Activated CD4-positive, alpha-beta T cell treated with anti-CD3 and anti-CD28 coated beads for 24 hours (primary cell): Measurements from ENCODE around the gene DNAAF1.
A peak's percentile ranks its signal among the peaks of the same experiment; 100 is the strongest.
"Not testable (repeated sequence)": the region's sequence is repeated elsewhere in the genome, so short reads cannot be mapped to it uniquely, and the experiment has no call there.

Experiments
- DNase-seq, 2 donors: peaks; one replicate each; pipeline ENCODE4 v3.0.0-alpha.2; 2020; ENCODE audit warnings: low read depth in 2 of 2

The DNAAF1 gene

DNA sequence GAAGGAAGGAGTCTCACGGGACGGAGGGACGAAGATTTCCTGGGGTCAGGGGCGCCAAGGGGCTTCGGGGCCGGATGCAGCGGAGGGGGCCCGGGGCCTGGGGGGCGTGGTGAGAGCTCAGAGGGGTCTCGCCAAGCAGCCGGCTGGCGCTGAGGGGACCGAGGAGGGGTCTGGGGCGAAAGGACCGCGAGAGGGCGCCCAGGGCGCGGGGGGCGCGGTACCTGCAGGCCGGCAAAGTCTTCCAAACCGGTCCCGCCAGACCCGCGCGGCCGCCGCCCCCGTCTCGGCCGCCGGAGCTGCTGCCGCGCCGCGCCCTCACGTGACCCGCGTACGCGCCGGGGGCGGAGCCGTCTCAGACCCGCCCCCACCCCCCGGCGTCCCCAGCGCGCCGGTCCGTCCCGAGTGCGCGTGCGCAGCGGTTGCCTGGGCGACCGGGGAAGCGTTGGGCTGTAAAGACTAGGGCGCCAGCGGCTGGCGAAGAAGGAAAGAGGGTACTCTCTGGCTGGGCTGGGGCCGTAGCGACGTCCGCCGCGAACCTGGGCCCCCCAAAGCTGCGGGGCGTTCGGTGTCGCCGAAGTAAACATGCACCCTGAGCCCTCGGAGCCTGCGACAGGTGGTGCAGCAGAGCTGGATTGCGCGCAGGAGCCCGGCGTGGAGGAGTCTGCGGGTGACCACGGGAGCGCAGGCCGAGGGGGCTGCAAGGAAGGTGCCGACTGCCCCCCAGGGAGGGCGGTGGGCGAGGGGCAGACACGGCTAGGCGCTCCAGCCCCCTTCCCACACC, at the start of gene DNAAF1, which contains the start of gene HSDL1:
Gene DNAAF1, plus strand, starts transcription at position 450 of the 781 bp plus-strand sequence. Its CDS starts 133 bp downstream, at position 583.
Gene HSDL1, minus strand, starts transcription at position 319 of the 781 bp plus-strand sequence. CDS start 13,856 bp downstream, outside the sequence.
- DNase-seq = peak; percentile 92

- DNase-seq = no peak
These were observed 49.6 kb upstream of the DNAAF1 start for GRCh38 chr16:84095466-84095865.

DNA sequence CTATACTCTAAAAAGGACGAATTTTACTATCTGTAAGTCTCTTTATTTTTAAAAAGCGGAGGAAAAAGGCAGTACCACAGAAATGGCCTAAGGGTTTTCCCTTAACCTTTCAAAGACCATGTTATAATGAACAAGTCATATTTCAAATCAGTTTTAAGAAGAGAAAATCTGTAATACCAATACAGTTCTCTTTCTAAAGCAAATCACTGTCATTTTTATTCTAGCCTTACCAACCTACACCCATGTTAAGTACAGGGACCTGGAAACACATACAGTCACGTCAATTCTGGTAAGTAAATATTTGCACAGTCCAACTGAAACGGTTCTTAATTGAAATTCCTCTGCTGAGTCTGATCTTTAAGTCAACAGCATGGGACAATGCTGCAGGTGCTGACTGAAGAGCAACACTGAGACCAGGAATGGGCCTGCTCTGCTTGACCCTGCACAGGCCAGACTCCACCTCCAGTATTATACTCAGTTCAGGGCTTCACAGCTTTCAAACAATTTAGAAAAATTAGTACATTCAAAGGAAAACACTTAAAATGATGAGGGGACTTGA, 48.6 kb upstream of the DNAAF1 start:
- no peak for DNase-seq

DNA sequence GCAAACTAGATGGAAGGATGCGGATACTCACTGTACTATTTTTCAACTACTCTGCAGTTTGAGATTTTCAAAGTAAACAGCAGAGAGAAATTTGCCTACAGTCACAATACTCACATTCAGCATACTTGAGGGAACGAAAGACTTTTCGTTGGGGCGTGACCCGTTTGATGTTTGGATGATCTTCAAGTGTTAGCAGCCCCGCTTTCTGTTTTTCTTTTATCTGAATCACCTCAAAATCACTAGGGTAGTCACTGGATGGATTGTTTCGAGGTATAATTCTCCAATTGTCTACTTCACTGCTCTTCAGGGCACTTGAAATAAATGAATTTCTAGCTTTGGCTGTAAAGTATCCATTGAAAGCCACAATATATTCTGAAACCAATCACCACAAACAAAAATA, 46.2 kb upstream of the DNAAF1 start:
- no peak for DNase-seq

DNA sequence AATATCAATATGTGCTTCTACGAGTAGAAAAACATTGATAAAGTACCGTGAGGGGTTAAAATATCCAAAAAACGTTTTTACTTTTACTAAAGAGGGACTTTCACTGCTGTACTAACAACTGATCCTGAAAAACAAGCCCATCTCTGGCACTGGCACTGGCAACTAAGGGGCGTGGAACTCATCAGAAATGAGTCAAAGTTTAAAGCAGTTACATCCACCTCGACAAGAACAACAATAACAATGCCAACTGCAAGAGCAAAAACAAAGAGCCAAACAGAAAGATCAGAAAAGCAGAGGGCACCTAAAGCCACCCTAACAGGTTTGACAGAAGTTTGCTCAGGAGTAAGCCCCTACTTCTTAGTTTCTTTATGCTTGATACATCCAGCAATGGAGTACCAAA, 41.4 kb upstream of the DNAAF1 start:
- no peak for DNase-seq

GRCh38 chr16:84104231-84104630, 40.9 kb upstream of the DNAAF1 start:
- no peak for DNase-seq

DNA sequence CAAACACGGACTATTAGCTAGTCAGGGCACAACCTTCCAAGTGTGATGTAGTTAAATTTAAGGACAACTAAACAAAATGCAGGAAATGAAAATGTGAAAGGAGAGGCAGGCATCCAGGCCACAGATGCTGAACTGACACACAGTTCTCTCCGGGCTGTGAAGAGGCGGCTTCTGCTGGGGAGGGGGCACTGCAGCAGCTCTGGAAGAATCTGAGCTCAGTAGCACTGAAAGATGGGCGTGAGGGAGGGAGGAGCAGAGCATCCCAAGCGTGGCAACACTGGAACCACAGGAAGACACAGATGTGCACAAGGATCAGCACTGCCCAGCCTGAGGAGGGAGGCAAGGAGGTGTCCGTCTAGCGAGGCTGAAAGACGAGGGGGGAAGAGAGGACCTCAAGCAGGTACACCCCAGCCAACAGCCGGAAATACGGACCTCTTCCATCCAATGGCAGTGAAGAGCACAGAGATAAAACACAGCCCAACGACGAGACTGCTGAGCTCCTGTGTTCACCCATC, 39.8 kb upstream of the DNAAF1 start:
- no peak for DNase-seq

DNA sequence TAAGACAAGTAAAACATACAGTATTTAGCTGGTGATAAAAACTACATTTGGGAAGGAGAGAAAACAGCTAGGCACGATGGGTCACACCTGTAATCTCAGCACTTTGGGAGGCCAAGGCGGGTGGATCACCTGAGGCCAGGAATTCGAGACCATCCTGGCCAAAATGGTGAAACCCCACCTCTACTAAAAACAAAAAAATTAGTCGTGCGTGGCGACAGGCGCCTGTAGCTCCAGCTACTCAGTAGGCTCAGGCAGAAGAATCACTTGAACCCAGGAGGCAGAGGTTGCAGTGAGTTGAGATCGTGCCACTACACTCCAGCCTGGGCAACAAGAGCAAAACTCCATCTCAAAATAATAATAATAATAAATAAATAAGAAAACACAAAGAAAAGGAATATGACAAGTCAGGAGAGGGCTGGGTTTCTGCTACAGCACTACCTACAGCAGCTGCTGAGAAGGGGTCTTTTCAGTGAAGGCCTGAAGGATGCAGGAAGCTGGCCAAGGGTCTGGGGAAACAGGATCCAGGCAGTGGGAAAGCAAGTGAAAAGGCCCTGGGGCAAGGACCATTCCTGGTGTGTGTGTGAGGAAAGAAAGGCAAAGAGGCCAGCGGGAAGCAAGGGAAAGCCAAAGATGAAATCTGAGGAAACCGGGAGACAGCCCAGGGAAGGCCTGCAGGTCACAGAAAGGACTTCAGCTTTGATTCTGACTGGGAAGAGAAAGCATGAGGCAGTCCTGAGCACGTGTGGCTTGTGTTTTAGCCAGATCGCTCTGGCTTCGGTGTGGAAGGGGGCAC, 39.0 kb upstream of the DNAAF1 start:
- no peak for DNase-seq

GRCh38 chr16:84107921-84108320, 37.2 kb upstream of the DNAAF1 start:
- DNase-seq = no peak

GRCh38 chr16:84109598-84110335, 35.3 kb upstream of the DNAAF1 start:
- DNase-seq = no peak

GRCh38 chr16:84110527-84110926, 34.6 kb upstream of the DNAAF1 start:
- DNase-seq = no peak

GRCh38 chr16:84111525-84111924, 33.6 kb upstream of the DNAAF1 start:
- DNase-seq = no peak

DNA sequence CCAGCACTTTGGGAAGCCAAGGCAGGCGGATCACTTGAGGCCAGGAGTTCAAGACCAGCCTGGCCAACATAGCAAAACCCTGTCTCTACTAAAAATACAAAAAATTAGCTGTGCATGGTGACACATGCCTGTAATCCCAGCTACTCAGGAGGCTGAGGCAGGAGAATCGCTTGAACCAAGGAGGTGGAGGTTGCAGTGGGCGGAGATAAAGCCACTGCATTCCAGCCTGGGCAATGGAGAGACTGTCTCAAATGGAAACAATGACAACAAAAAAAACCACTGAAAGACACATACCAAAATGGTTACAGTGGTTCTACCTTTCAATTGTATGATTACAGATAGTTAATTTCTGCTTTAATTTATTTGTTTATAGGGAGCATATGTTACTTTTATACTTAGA, 33.2 kb upstream of the DNAAF1 start:
- not testable (repeated sequence) for DNase-seq

GRCh38 chr16:84115919-84116719, 29.0 kb upstream of the DNAAF1 start:
- peak in 1 of 2 donors; percentile 23 for DNase-seq

- DNase-seq = peak; percentile 98
These were observed 28.2 kb upstream of the DNAAF1 start, which contains the start of gene MBTPS1 for GRCh38 chr16:84116720-84117493. Gene MBTPS1 (minus strand): TSS chr16:84116942. CDS start chr16:84101783, 15,159 bp downstream.

GRCh38 chr16:84117494-84117843, 27.6 kb upstream of the DNAAF1 start:
- peak; percentile 19 to 21 for DNase-seq

GRCh38 chr16:84118315-84118714, 26.8 kb upstream of the DNAAF1 start:
- not testable (repeated sequence) for DNase-seq

- DNase-seq = no peak
These were observed 25.7 kb upstream of the DNAAF1 start for GRCh38 chr16:84119368-84119767.

- DNase-seq = no peak
These were observed 25.1 kb upstream of the DNAAF1 start for GRCh38 chr16:84120023-84120422.

GRCh38 chr16:84121007-84121406, 24.1 kb upstream of the DNAAF1 start:
- DNase-seq = no peak
